Mucosa of stomach (tissue), 1 donor: Measurements from ENCODE around the gene SLC22A23.

Experiments
- H3K27me3 ChIP-seq: one replicate; pipeline ENCODE4 v1.7.0; 2013; ENCODE audit warnings: mild to moderate bottlenecking, low read length; ENCODE audit not compliant: control insufficient read depth, insufficient read depth
- H3K36me3 ChIP-seq: one replicate; pipeline ENCODE4 v1.7.0; 2013; ENCODE audit warnings: low read length; ENCODE audit not compliant: control insufficient read depth, insufficient read depth
- H3K4me1 ChIP-seq: one replicate; pipeline ENCODE4 v1.7.0; 2013; ENCODE audit warnings: mild to moderate bottlenecking, low read length; ENCODE audit not compliant: control insufficient read depth, insufficient read depth
- H3K4me3 ChIP-seq: one replicate; pipeline ENCODE4 v1.7.0; 2013; ENCODE audit warnings: low read length
- H3K9ac ChIP-seq: one replicate; pipeline ENCODE4 v1.7.0; 2013; ENCODE audit warnings: mild to moderate bottlenecking, low read length, moderate library complexity
- H3K9me3 ChIP-seq: one replicate; pipeline ENCODE4 v1.7.0; 2013; ENCODE audit warnings: mild to moderate bottlenecking, low read length, moderate library complexity; ENCODE audit not compliant: control insufficient read depth
- donor health status: Pancreatic carcinoma.

SLC22A23 gene

GRCh38 chr6:3283641-3284435 lies 173.0 kb downstream of the SLC22A23 start:
- Histone ChIP-seq H3K4me3 (no peak overlapping the region), H3K36me3 (peaks cover 25% of the 10 kb centered on the region), H3K27me3 (no peaks in the 10 kb centered on the region), H3K9ac (no peak overlapping the region), H3K9me3 (no peaks in the 10 kb centered on the region), H3K4me1 (no peaks in the 10 kb centered on the region)

DNA sequence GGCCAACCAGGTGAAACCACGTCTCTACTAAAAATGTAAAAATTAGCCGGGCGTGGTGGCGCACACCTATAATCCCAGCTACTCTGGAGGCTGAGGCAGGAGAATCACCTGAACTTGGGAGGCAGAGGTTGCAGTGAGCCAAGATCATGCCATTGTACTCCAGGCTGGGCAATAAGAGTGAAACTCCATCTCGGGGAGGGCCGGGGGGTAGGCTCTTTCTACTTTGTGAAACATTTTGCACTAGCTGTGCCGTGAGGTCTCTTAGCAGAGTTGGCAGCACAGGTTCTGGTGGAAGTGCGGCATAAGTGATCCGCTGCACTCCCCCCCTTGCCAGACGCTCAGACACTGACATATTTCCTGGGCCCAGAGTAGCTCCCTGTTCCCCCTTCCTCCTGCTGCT lies 173.6 kb downstream of the SLC22A23 start:
- Histone ChIP-seq H3K27me3 (no peaks in the 10 kb centered on the region), H3K4me1 (no peaks in the 10 kb centered on the region), H3K9ac (no peak overlapping the region), H3K36me3 (peaks cover 26% of the 10 kb centered on the region), H3K4me3 (no peak overlapping the region), H3K9me3 (no peaks in the 10 kb centered on the region)

GRCh38 chr6:3282476-3283236 lies 174.2 kb downstream of the SLC22A23 start:
- no peaks in the 10 kb centered on the region for H3K4me1 ChIP-seq
- no peak overlapping the region for H3K9ac ChIP-seq
- H3K27me3 ChIP-seq = no peaks in the 10 kb centered on the region
- no peak overlapping the region for H3K4me3 ChIP-seq
- H3K36me3 ChIP-seq = peaks cover 32% of the 10 kb centered on the region
- H3K9me3 ChIP-seq = no peaks in the 10 kb centered on the region

- no peaks in the 10 kb centered on the region for H3K9me3 ChIP-seq
- H3K27me3 ChIP-seq = no peaks in the 10 kb centered on the region
- H3K4me3 ChIP-seq = no peak overlapping the region
- H3K9ac ChIP-seq = no peak overlapping the region
- H3K4me1 ChIP-seq = no peaks in the 10 kb centered on the region
- peaks cover 36% of the 10 kb centered on the region for H3K36me3 ChIP-seq
Measured at GRCh38 chr6:3281631-3282475, 175.0 kb downstream of the SLC22A23 start.

GRCh38 chr6:3280866-3281465 lies 175.9 kb downstream of the SLC22A23 start:
- Histone ChIP-seq H3K4me3 (no peak overlapping the region), H3K4me1 (no peaks in the 10 kb centered on the region), H3K27me3 (no peaks in the 10 kb centered on the region), H3K9ac (no peak overlapping the region), H3K9me3 (no peaks in the 10 kb centered on the region), H3K36me3 (peaks cover 40% of the 10 kb centered on the region)

DNA sequence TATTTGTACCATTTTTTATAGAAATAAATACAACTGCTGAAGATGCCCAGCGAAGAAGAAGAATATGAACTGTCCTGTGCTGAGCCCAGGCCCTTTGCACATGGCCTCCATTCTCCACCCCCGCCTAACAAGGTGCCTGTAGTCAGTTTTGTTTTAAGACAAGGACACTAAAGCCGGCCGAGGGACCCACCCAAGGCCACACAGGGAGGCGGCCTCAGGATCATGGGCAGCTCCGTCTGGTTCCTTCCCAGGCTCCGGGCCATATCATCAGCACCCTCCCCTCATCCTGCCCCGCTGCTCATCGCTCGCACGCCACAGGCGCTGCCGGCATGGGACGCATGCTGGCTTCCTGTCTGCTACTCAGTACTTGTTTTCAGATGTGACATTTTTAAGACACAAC lies 176.8 kb downstream of the SLC22A23 start:
- Histone ChIP-seq H3K9ac (no peak overlapping the region), H3K27me3 (no peaks in the 10 kb centered on the region), H3K4me1 (no peaks in the 10 kb centered on the region), H3K36me3 (peaks cover 40% of the 10 kb centered on the region), H3K9me3 (no peaks in the 10 kb centered on the region), H3K4me3 (no peak overlapping the region)

DNA sequence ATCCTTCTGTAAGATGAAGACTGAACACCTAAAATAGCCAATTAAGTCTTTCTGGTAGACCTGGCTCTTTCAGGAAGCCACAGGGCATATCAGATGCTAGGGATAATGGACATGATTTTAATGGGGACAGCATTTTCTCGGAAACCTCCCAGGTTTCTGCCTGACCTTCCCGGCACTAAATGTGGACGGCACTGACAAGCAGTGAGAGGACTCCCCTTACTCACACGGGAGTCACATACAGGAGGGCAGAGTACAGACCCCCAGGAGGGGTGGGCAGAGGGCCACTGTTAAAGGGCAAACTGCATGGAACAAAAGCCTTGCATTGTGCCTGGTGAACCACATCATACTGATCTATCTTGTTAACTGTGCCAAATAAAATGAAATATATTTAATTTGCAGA lies 178.2 kb downstream of the SLC22A23 start:
- Histone ChIP-seq H3K4me1 (no peaks in the 10 kb centered on the region), H3K9me3 (no peaks in the 10 kb centered on the region), H3K9ac (no peak overlapping the region), H3K4me3 (no peak overlapping the region), H3K27me3 (no peaks in the 10 kb centered on the region), H3K36me3 (peaks cover 37% of the 10 kb centered on the region)

- H3K9ac ChIP-seq = no peak overlapping the region
- no peak overlapping the region for H3K4me3 ChIP-seq
- peaks cover 34% of the 10 kb centered on the region for H3K36me3 ChIP-seq
- no peaks in the 10 kb centered on the region for H3K4me1 ChIP-seq
- no peaks in the 10 kb centered on the region for H3K9me3 ChIP-seq
- no peaks in the 10 kb centered on the region for H3K27me3 ChIP-seq
Measured at GRCh38 chr6:3277851-3278416, 178.9 kb downstream of the SLC22A23 start.

- no peak overlapping the region for H3K9ac ChIP-seq
- H3K27me3 ChIP-seq = no peaks in the 10 kb centered on the region
- peaks cover 31% of the 10 kb centered on the region for H3K36me3 ChIP-seq
Measured at GRCh38 chr6:3277251-3277650, 179.6 kb downstream of the SLC22A23 start.

DNA sequence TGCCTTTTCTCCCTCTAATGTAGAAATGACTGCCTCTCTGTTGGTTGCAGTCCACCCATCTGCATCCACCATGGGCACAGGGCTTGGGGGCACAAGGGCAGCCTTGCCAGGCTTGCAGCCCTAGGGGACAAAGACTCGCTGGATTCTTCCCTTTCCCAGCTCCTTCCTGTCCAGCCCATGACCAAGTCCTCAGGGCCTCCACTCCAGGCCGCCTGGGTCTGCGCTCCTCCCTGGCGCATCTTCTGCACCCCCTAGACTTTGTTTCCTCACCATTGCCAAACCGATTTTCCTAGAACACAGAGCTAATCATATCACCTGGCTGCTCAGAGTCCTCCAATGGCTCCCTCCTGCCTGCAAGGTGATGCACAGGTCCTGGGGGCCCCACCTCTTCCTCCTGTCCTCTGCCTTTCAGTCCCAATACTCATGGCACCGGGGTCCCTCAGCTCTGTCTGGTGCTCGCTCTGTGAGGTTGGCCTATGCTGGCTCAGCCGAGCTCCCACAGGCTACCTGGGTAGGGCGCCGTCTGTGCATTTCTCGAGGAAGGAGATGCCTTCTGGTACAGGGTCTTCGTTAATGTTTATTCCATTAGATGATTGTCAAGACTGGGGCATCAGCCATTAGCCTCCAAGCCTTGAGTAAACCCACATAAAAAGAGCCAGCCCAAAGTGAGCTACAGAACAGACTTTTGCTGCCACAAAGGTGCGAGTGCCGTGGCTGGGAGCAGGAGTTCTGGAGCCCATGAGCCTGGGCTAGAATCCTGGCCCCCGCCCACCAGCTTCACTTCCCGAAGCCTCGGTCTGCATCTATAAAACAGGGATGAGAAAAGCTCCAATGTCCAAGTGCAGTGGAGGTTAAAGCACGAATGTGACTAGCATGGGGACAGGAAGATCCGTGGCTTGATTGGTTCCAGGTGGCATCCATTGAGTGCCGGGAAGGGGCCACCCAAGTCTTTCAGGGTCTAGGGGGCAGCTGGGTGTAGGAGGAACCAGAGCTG lies 180.4 kb downstream of the SLC22A23 start:
- no peaks in the 10 kb centered on the region for H3K27me3 ChIP-seq
- H3K9me3 ChIP-seq = no peaks in the 10 kb centered on the region
- no peak overlapping the region for H3K9ac ChIP-seq
- peaks cover 4% of the 10 kb centered on the region for H3K4me1 ChIP-seq
- H3K36me3 ChIP-seq = peaks cover 30% of the 10 kb centered on the region
- H3K4me3 ChIP-seq = no peak overlapping the region

More at GRCh38 chr6:3277251-3277650, 179.6 kb downstream of the SLC22A23 start:
- Histone ChIP-seq H3K9me3 (no peaks in the 10 kb centered on the region), H3K4me1 (no peaks in the 10 kb centered on the region), H3K4me3 (no peak overlapping the region)
